ENCODE results near the gene INTS11.

INTS11 gene

DNA sequence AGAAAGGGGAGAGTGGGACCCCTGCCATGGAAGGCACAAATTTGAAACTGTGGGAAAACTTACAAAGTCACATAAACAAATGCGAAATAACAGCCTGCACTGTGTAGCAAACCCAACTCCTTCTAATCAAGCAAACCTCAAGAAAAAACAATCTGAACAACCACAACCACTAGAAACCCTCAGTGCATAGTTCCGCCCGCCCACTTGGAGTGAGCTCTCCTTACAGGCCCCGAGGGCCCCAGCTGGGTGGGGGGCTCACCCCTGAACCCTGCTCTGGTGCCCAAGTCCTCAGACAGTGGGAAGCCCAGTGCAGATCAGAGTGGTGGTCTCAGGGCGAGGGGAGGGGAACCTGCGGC is 34.8 kb upstream of the INTS11 start:
- no peaks in the 10 kb centered on the region for H3K9me3 ChIP-seq
- no peak overlapping the region for H3K4me3 ChIP-seq
- H3K36me3 ChIP-seq = peaks cover 4 to 8% (median 7%) of the 10 kb centered on the region in 3 donors
- intact Hi-C loops (cut with DNase I; ENCODE audit: low total_unique reads) = no loop called here
- H3K27me3 ChIP-seq = no peaks in the 10 kb centered on the region
- TF ChIP-seq, protein P1, sequence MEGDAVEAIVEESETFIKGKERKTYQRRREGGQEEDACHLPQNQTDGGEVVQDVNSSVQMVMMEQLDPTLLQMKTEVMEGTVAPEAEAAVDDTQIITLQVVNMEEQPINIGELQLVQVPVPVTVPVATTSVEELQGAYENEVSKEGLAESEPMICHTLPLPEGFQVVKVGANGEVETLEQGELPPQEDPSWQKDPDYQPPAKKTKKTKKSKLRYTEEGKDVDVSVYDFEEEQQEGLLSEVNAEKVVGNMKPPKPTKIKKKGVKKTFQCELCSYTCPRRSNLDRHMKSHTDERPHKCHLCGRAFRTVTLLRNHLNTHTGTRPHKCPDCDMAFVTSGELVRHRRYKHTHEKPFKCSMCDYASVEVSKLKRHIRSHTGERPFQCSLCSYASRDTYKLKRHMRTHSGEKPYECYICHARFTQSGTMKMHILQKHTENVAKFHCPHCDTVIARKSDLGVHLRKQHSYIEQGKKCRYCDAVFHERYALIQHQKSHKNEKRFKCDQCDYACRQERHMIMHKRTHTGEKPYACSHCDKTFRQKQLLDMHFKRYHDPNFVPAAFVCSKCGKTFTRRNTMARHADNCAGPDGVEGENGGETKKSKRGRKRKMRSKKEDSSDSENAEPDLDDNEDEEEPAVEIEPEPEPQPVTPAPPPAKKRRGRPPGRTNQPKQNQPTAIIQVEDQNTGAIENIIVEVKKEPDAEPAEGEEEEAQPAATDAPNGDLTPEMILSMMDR (IDR thresholded peaks at IDR 0.05) = no peak
- no peak for DNase-seq
- peak overlapping the region; percentile 94 to 97 for H3K27ac ChIP-seq
- H3K4me1 ChIP-seq = peaks cover 0 to 81% (median 66%) of the 10 kb centered on the region in 4 donors

DNA sequence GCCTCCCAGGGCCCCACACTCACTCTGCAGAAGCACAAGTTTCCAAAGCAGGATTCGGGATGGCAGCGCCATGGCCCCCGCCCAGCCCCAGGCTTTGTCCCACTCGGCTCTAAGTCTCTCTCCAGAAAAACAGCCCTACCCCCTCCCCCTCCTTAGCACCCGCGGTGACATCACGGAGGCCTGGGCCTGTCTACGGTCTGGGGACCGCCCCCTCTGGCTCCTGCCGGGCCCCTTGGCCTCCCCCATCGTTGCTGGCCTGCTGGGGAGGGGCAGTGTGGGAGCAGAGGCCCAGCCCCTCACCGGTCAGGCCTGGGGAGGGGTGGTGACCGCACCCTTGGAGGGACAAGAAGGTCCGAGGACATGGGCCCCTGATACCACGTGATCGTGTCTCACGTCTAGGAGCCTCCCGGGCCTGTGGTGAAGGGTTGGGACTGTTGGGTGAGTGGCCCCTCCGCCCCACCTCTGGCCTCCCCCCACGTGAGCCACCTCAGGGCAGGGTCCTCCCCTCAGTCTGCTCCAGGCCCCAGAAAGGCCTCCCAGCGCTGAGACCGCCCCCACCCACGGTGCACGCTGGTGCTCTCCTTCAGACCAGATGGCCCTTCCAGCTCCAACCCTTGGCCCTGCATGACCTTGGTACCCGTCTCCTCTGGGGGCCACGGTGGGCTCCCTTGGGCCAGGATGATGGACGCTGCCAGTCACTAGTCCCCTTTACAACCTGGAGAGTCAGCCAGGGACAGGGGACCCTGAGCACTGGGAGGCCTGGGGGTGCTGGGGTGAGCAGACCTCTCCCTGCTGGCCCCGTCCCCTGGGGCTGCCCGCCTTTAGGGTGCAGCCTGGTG is 34.2 kb upstream of the INTS11 start, which contains the start of gene MXRA8:
TSS of gene MXRA8 (minus strand) at position 123 of the 839 bp plus-strand sequence. CDS start at position 72, 51 bp downstream.
- TF ChIP-seq, protein P1 (IDR thresholded peaks at IDR 0.05) = no peak
- Histone ChIP-seq H3K4me1 (peaks cover 0 to 87% (median 72%) of the 10 kb centered on the region in 4 donors), H3K4me3 (peak within 1 kb of the TSS; percentile 71 to 78), H3K27ac (peak within 1 kb of the TSS; percentile 94 to 97), H3K36me3 (peaks cover 8 to 15% (median 14%) of the 10 kb centered on the region in 3 donors), H3K9me3 (no peaks in the 10 kb centered on the region), H3K27me3 (no peaks in the 10 kb centered on the region)
- DNase-seq = peak; percentile 83 to 92
- intact Hi-C loops (cut with DNase I; ENCODE audit: low total_unique reads) = no loop called here

DNA sequence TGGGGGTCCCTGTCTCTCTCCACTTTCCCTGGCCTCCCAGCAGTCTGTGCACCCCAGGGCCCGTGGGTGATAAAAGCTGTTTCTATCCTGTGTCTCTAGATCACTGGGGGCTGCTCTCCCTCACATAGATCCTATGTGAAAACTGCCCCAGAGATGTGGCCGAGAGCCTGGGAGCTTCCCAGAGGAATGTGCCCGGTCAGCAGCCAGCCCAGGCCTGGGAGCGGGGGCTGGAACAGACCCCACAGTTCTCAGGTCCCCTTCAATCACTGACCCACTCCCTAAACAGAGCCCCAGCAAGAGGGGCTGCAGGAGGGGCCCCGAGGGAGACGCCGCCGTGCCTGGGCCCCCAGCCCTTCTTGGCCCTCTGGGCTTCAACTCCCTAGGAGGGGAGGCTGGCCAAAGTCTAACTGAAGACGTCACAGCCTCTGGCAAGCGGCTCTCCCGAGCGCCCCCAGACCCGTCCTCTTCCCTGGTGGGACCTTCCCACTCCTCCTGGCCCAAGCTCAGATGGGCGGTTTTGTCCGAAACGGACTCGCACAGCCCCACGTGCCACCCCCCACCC is 33.5 kb upstream of the INTS11 start:
- H3K4me1 ChIP-seq = peaks cover 0 to 92% (median 76%) of the 10 kb centered on the region in 4 donors
- no peak for DNase-seq

DNA sequence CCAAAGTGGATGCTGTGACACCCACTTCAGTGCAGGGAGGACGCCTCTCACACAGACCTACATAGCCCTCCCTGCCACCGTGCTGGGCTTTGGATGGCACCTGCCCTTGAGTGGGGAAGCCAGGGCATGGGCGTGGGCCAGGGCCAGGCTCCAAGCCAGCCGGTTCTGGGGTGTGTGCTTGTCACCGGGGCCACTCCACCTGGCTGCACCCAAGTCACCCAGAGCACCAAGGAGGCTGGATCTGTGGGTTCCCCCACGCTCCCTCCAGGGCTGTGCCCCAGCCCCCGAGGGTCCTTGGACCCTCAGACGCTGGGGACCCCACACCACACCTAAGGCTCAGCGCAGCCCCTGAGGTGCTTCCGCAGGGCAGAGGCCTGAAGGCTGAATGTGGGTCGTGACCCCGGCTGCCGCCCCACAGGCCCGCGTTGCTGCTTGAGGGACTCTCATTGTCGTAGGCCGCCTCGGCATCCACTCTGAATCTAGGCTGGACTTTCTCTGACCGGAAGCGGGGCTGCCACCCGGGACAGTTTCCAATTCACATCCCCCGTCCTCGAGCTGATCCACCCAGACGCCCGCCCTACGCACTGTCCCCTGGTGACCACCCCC is 32.4 kb upstream of the INTS11 start:
- TF ChIP-seq, protein P1 (IDR thresholded peaks at IDR 0.05) = no peak
- Histone ChIP-seq H3K27ac (peak overlapping the region; percentile 94 to 97), H3K27me3 (no peaks in the 10 kb centered on the region), H3K36me3 (peaks cover 9 to 27% (median 24%) of the 10 kb centered on the region in 3 donors), H3K4me1 (peaks cover 0 to 96% (median 81%) of the 10 kb centered on the region in 4 donors), H3K4me3 (peak overlapping the region; percentile 71 to 78), H3K9me3 (no peaks in the 10 kb centered on the region)
- intact Hi-C loops (cut with DNase I; ENCODE audit: low total_unique reads) = no loop called here
- no peak for DNase-seq

More for the DNA sequence above, 33.5 kb upstream of the INTS11 start:
- intact Hi-C loops (cut with DNase I; ENCODE audit: low total_unique reads) = no loop called here
- no peaks in the 10 kb centered on the region for H3K27me3 ChIP-seq
- peaks cover 9 to 22% (median 21%) of the 10 kb centered on the region in 3 donors for H3K36me3 ChIP-seq
- TF ChIP-seq, protein P1 (IDR thresholded peaks at IDR 0.05) = no peak
- peak overlapping the region; percentile 94 to 97 for H3K27ac ChIP-seq
- no peaks in the 10 kb centered on the region for H3K9me3 ChIP-seq
- peak overlapping the region; percentile 71 to 78 for H3K4me3 ChIP-seq

DNA sequence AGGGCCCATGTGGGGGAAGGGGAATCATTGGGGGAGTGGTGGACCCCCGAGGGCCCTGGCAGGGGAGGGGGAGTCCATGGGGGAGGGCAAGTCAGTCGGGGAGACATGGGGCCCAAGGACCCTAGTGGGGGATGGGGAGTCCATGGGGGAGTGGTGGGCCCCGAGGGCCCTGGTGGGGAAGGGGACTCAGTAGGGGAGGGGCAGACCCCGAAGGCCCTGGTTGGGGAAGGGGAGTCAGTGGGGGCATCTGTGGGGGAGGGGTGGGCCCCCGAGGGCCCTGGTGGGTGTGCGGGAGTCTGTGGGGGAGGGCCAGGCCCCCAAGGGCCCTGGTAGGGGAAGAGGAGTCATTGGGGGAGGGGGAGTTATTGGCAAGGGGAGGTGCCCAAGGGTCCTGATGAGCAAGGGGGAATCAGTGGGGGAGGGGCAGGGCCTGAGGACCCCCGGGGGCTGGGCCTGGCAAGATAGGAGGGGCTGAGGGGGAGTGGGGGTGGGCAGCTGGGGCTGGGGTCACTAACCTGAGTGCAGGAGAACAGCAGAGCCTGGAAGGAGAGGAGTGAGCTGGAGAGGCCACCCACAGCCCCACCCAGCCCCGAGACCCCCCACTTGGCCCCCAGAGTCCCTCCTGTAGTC is 31.8 kb upstream of the INTS11 start:
- intact Hi-C loops (cut with DNase I; ENCODE audit: low total_unique reads) = no loop called here
- H3K27ac ChIP-seq = peak overlapping the region; percentile 94 to 97
- TF ChIP-seq, protein P1 (IDR thresholded peaks at IDR 0.05) = no peak
- H3K9me3 ChIP-seq = no peaks in the 10 kb centered on the region
- peak overlapping the region; percentile 71 to 78 for H3K4me3 ChIP-seq
- no peaks in the 10 kb centered on the region for H3K27me3 ChIP-seq
- H3K4me1 ChIP-seq = peaks cover 0 to 99% (median 84%) of the 10 kb centered on the region in 4 donors
- peaks cover 9 to 27% (median 24%) of the 10 kb centered on the region in 3 donors for H3K36me3 ChIP-seq
- DNase-seq = no peak
